ENCODE data around the gene PGBD1. TPM values are rescaled to one million over a fixed set of nuclear protein-coding genes. Genes with fewer than 3 reads are reported as not detected.
A peak's percentile ranks its signal among the peaks of the same experiment; 100 is the strongest.

The PGBD1 gene
- total RNA-seq, 1 experiment from 2014 or later = 11.6 TPM

DNA sequence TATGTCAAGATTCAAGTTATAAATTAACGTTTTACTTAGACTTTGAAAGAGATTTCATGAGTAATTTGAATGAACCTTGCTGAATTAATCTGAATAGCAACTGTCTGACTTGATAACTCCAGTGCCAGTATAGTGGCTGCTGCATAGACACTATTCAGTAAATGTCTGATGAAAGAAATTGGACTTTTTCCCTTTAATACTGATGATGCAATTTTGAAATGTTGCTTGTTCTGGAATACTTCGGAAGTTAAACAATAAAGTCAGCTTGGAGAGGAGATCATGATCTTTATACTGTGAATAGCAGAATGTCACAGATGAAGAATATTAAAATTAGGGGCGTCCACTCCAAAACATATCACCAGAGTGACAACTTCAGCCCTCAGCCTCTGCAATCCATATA, 3.6 kb upstream of the PGBD1 start:
- Histone ChIP-seq H3K4me3 (ENCODE audit: low read depth, low read length, poor library complexity, severe bottlenecking) (no peak overlapping the region), H3K27ac (ENCODE audit: low read depth, low read length, poor library complexity, severe bottlenecking) (no peak overlapping the region), H3K27me3 (replicated peaks; ENCODE audit: insufficient read depth, low read depth, low read length, poor library complexity) (no peaks in the 10 kb centered on the region), H3K36me3 (ENCODE audit: insufficient read depth, low read length, poor library complexity, severe bottlenecking) (peaks cover 43% of the 10 kb centered on the region), H3K9me3 (ENCODE audit: low read depth, low read length, poor library complexity, severe bottlenecking) (no peaks in the 10 kb centered on the region), H3K4me1 (ENCODE audit: insufficient read depth, low read length, poor library complexity, severe bottlenecking) (no peaks in the 10 kb centered on the region)
- BruUV-seq (replicated peaks) = no TSS peak
- intact Hi-C loops (cut with micrococcal nuclease; ENCODE audit: unreplicated experiment) = no loop called here
- ChIA-PET POLR2A (ENCODE audit: low non-redundant PET) (no interaction called here), CTCF (no interaction called here)
- no peak for DNase-seq (ENCODE audit: low spot score)
- TF ChIP-seq CTCF (conservative IDR thresholded peaks at IDR 0.05; ENCODE audit: low read depth, low read length) (no peak), EZH2 (IDR thresholded peaks at IDR 0.05; ENCODE audit: borderline replicate concordance, low read depth, low read length, poor library complexity, severe bottlenecking) (no peak)

DNA sequence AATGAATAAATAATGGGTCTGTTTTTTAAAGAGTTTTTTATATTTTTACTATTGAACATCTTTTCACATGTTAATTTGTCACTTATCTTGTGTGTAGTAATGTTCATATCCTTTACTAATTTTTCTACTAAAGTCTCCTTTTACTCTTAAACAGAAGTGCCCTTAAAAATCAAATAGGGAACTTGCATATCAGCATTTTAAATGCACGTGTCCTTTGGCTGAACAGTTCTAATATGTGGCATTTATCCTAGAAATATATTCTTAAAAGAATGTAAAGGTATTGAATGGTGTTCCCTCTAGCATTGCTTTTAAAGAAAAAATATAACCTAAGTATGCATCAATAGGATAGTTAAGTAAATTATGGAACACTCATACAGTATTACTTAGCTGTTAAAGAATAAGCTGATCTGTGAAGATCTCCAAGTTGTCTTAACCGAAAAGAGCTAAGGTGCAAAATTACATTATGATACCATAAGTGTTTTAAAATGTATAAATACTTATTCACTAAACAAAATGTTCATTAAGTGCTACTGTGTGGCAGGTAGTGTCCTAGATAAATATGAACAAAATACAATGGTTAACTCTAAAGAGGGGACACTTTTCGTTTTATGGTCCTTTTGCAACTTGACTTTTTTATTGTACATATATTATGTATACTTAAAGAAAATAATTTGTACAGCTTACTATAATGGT, 631 bp upstream of the PGBD1 start:
- Histone ChIP-seq H3K4me1 (ENCODE audit: insufficient read depth, low read length, poor library complexity, severe bottlenecking) (no peaks in the 10 kb centered on the region), H3K4me3 (ENCODE audit: low read depth, low read length, poor library complexity, severe bottlenecking) (peak overlapping the region; percentile 82), H3K27ac (ENCODE audit: low read depth, low read length, poor library complexity, severe bottlenecking) (no peak overlapping the region), H3K36me3 (ENCODE audit: insufficient read depth, low read length, poor library complexity, severe bottlenecking) (peaks cover 38% of the 10 kb centered on the region), H3K9me3 (ENCODE audit: low read depth, low read length, poor library complexity, severe bottlenecking) (peaks cover 5% of the 10 kb centered on the region), H3K27me3 (replicated peaks; ENCODE audit: insufficient read depth, low read depth, low read length, poor library complexity) (no peaks in the 10 kb centered on the region)
- DNase-seq (ENCODE audit: low spot score) = no peak
- CTCF ChIA-PET = no interaction called here
- POLR2A ChIA-PET (ENCODE audit: low non-redundant PET) = no interaction called here
- intact Hi-C loops (cut with micrococcal nuclease; ENCODE audit: unreplicated experiment) = no loop called here
- TF ChIP-seq EZH2 (IDR thresholded peaks at IDR 0.05; ENCODE audit: borderline replicate concordance, low read depth, low read length, poor library complexity, severe bottlenecking) (no peak), CTCF (conservative IDR thresholded peaks at IDR 0.05; ENCODE audit: low read depth, low read length) (no peak)
- no TSS peak for BruUV-seq (replicated peaks)

DNA sequence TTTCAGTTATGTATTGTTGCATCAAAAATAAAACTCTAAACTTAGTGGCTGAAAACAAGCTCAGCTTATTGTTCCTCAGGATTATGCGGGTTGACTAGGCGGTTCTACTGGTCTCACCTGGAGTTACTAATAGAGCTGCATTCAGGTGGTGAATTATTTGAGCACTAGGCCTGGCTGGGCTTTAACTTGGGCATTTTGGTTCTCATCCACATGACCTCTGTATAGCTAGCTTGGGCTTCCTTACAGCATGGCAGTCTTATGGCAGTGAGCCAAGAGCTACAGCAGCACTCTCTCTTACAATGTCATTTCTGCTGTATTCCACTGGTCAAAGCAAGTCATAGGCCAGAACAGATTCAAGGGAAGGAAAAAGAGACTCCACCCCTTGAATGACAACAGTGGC, 1.6 kb downstream of the PGBD1 start:
- BruUV-seq (replicated peaks) = no TSS peak
- intact Hi-C loops (cut with micrococcal nuclease; ENCODE audit: unreplicated experiment) = no loop called here
- Histone ChIP-seq H3K4me1 (ENCODE audit: insufficient read depth, low read length, poor library complexity, severe bottlenecking) (no peaks in the 10 kb centered on the region), H3K9me3 (ENCODE audit: low read depth, low read length, poor library complexity, severe bottlenecking) (peaks cover 5% of the 10 kb centered on the region), H3K4me3 (ENCODE audit: low read depth, low read length, poor library complexity, severe bottlenecking) (no peak overlapping the region), H3K36me3 (ENCODE audit: insufficient read depth, low read length, poor library complexity, severe bottlenecking) (peaks cover 34% of the 10 kb centered on the region), H3K27me3 (replicated peaks; ENCODE audit: insufficient read depth, low read depth, low read length, poor library complexity) (no peaks in the 10 kb centered on the region), H3K27ac (ENCODE audit: low read depth, low read length, poor library complexity, severe bottlenecking) (no peak overlapping the region)
- ChIA-PET CTCF (no interaction called here), POLR2A (ENCODE audit: low non-redundant PET) (no interaction called here)
- peak; percentile 19 for DNase-seq (ENCODE audit: low spot score)
- TF ChIP-seq EZH2 (IDR thresholded peaks at IDR 0.05; ENCODE audit: borderline replicate concordance, low read depth, low read length, poor library complexity, severe bottlenecking) = no peak
- no peak for TF ChIP-seq CTCF (conservative IDR thresholded peaks at IDR 0.05; ENCODE audit: low read depth, low read length)

Measured in A673 (cell line).